ENCODE results near the gene SYT14.
"Not testable (repeated sequence)": the region's sequence is repeated elsewhere in the genome, so short reads cannot be mapped to it uniquely, and the experiment has no call there.

The SYT14 gene

DNA sequence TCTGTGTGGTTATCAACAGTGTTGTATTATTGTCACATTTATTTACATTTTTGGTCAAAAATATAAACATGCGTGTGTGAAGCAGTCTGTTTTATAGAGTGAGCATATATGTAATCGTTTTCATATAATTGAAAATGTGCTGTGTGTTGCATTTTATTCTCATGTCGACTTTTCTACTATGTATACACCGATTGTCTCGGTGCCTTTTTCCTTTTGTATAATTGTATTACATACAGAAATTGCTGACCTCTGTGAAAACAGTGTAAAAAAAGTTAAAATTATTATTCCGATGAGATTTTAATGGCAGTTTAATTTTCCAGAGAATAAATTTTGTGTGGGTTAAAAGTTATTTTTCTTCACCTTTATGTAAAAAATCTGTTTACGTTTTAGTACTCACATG lies 232.2 kb downstream of the SYT14 start:
- no peak overlapping the region for H3K4me3 ChIP-seq (replicated peaks; ENCODE audit: insufficient read depth, low read length)
- DNase-seq (ENCODE audit: low read depth in 1 of 2, low spot score in 1 of 2), result no peak
- TF ChIP-seq SPI1 (IDR thresholded peaks at IDR 0.05; ENCODE audit: borderline replicate concordance, low read depth) (no peak), POLR2AphosphoS5 (IDR thresholded peaks at IDR 0.05; ENCODE audit: low read depth) (no peak), GABPA (IDR thresholded peaks at IDR 0.05; ENCODE audit: low read depth) (no peak)
- TF ChIP-seq, protein P1, sequence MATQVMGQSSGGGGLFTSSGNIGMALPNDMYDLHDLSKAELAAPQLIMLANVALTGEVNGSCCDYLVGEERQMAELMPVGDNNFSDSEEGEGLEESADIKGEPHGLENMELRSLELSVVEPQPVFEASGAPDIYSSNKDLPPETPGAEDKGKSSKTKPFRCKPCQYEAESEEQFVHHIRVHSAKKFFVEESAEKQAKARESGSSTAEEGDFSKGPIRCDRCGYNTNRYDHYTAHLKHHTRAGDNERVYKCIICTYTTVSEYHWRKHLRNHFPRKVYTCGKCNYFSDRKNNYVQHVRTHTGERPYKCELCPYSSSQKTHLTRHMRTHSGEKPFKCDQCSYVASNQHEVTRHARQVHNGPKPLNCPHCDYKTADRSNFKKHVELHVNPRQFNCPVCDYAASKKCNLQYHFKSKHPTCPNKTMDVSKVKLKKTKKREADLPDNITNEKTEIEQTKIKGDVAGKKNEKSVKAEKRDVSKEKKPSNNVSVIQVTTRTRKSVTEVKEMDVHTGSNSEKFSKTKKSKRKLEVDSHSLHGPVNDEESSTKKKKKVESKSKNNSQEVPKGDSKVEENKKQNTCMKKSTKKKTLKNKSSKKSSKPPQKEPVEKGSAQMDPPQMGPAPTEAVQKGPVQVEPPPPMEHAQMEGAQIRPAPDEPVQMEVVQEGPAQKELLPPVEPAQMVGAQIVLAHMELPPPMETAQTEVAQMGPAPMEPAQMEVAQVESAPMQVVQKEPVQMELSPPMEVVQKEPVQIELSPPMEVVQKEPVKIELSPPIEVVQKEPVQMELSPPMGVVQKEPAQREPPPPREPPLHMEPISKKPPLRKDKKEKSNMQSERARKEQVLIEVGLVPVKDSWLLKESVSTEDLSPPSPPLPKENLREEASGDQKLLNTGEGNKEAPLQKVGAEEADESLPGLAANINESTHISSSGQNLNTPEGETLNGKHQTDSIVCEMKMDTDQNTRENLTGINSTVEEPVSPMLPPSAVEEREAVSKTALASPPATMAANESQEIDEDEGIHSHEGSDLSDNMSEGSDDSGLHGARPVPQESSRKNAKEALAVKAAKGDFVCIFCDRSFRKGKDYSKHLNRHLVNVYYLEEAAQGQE (IDR thresholded peaks at IDR 0.05; ENCODE audit: insufficient replicate concordance, low read depth), result no peak
- TF ChIP-seq, protein P2, sequence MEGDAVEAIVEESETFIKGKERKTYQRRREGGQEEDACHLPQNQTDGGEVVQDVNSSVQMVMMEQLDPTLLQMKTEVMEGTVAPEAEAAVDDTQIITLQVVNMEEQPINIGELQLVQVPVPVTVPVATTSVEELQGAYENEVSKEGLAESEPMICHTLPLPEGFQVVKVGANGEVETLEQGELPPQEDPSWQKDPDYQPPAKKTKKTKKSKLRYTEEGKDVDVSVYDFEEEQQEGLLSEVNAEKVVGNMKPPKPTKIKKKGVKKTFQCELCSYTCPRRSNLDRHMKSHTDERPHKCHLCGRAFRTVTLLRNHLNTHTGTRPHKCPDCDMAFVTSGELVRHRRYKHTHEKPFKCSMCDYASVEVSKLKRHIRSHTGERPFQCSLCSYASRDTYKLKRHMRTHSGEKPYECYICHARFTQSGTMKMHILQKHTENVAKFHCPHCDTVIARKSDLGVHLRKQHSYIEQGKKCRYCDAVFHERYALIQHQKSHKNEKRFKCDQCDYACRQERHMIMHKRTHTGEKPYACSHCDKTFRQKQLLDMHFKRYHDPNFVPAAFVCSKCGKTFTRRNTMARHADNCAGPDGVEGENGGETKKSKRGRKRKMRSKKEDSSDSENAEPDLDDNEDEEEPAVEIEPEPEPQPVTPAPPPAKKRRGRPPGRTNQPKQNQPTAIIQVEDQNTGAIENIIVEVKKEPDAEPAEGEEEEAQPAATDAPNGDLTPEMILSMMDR (IDR thresholded peaks at IDR 0.05; ENCODE audit: insufficient read depth, low read length), result no peak
- H3K27me3 ChIP-seq (ENCODE audit: insufficient read depth, poor library complexity, severe bottlenecking), result peaks cover 3% of the 10 kb centered on the region
- H3K27ac ChIP-seq (replicated peaks), result no peak overlapping the region

DNA sequence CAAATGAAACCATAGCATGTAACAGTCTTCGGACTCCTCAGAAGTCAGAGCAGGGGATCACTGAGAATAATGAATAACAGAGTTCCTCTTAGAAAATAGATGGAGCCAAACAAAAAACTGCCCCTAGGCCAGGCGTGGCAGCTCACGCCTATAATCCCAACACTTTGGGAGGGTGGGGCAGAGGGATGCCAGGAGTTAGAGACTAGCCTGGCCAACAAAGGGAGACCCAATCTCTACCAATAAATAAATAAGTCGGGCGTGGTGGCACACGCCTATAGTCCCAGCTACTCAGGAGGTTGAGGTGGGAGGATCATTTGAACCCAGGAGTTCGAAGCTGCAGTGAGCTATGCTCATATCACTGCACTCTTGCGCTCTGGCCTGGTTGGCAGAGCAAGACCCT lies 236.1 kb downstream of the SYT14 start:
- no peak for DNase-seq (ENCODE audit: low read depth in 1 of 2, low spot score in 1 of 2)
- H3K4me3 ChIP-seq (replicated peaks; ENCODE audit: insufficient read depth, low read length), result no peak overlapping the region
- H3K27me3 ChIP-seq (ENCODE audit: insufficient read depth, poor library complexity, severe bottlenecking), result no peaks in the 10 kb centered on the region
- TF ChIP-seq, protein P2 (IDR thresholded peaks at IDR 0.05; ENCODE audit: insufficient read depth, low read length), result no peak
- no peak for TF ChIP-seq POLR2AphosphoS5 (IDR thresholded peaks at IDR 0.05; ENCODE audit: low read depth)
- TF ChIP-seq, protein P1 (IDR thresholded peaks at IDR 0.05; ENCODE audit: insufficient replicate concordance, low read depth), result no peak
- TF ChIP-seq GABPA (IDR thresholded peaks at IDR 0.05; ENCODE audit: low read depth), result no peak
- TF ChIP-seq SPI1 (IDR thresholded peaks at IDR 0.05; ENCODE audit: borderline replicate concordance, low read depth), result no peak
- no peak overlapping the region for H3K27ac ChIP-seq (replicated peaks)

DNA sequence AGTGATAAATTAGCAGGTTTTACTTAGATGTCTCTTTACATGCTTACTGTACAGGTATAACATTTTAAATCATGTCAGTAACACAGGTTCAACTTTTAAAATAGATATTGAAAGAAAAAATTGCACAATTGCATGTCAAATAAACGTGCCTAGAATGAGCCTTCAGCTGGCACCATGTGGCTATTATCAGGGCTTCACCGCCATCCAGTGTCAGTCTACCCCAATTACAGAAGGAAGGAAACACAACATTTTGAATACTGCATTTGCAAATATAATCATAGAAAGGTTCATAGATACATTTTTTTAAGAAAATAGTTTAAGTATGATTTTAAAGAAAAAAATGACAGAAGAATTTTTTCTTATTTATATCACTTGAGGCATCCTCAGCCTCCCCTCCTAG lies 247.0 kb downstream of the SYT14 start:
- no peak for DNase-seq (ENCODE audit: low read depth in 1 of 2, low spot score in 1 of 2)
- H3K27me3 ChIP-seq (ENCODE audit: insufficient read depth, poor library complexity, severe bottlenecking), result no peaks in the 10 kb centered on the region
- no peak overlapping the region for H3K27ac ChIP-seq (replicated peaks)
- no peak overlapping the region for H3K4me3 ChIP-seq (replicated peaks; ENCODE audit: insufficient read depth, low read length)
- TF ChIP-seq POLR2AphosphoS5 (IDR thresholded peaks at IDR 0.05; ENCODE audit: low read depth), result no peak
- TF ChIP-seq, protein P2 (IDR thresholded peaks at IDR 0.05; ENCODE audit: insufficient read depth, low read length), result no peak
- TF ChIP-seq SPI1 (IDR thresholded peaks at IDR 0.05; ENCODE audit: borderline replicate concordance, low read depth), result no peak

DNA sequence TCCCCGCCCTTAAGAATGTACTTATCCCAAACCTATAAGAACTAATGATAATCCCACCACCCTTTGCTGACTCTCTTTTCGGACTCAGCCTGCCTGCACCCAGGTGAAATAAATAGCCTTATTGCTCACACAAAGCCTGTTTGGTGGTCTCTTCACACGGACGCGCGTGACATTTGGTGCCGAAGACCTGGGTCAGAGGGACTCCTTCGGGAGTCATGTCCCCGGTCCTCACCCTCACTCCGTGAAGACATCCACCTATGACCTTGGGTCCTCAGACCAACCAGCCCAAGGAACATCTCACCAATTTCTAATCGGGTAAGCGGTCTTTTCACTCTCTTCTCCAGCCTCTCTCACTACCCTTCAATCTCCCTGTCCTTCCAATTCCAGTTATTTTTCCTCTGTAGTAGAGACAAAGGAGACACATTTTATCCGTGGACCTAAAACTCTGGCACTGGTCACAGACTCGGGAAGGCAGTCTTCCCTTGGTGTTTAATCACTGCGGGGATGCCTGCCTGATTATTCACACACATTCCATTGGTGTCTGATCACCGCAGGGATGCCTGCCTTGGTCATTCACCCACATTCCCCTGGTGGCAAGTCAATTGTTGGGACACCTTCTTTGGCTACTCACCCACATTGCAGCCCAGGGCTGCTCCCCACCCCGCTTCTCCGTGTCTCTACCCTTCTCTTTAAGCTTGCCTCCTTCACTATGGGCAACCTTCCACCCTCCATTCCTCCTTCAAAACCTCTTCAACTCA lies 250.0 kb downstream of the SYT14 start:
- not testable (repeated sequence) for H3K27me3 ChIP-seq (ENCODE audit: insufficient read depth, poor library complexity, severe bottlenecking); H3K27ac ChIP-seq (replicated peaks); H3K4me3 ChIP-seq (replicated peaks; ENCODE audit: insufficient read depth, low read length); DNase-seq (ENCODE audit: low read depth in 1 of 2, low spot score in 1 of 2)

All from HL-60 (cell line).